ENCODE data around the gene ASXL1.

The ASXL1 gene

GRCh38 chr20:32442630-32443373 is 84.7 kb downstream of the ASXL1 start:
- DNase-seq (ENCODE audit: low spot score in 2 of 2) (no peak), ATAC-seq (replicated peaks; ENCODE audit: extremely low read depth, poor library complexity, severe bottlenecking) (no peak)
- peak overlapping the region; percentile 47 for H3K27ac Mint-ChIP-seq (ENCODE audit: low read depth)
- no peaks in the 10 kb centered on the region for H3K27me3 Mint-ChIP-seq
- peaks cover 41% of the 10 kb centered on the region for H3K36me3 Mint-ChIP-seq (ENCODE audit: insufficient read depth)
- no peak overlapping the region for H3K4me3 Mint-ChIP-seq
- H3K4me1 Mint-ChIP-seq: peaks cover 15% of the 10 kb centered on the region
- no peaks in the 10 kb centered on the region for H3K9me3 Mint-ChIP-seq

GRCh38 chr20:32443386-32443974 is 85.3 kb downstream of the ASXL1 start:
- Mint-ChIP-seq H3K9me3 (no peaks in the 10 kb centered on the region), H3K4me1 (peaks cover 15% of the 10 kb centered on the region), H3K27me3 (no peaks in the 10 kb centered on the region), H3K4me3 (no peak overlapping the region), H3K27ac (ENCODE audit: low read depth) (peak overlapping the region; percentile 47), H3K36me3 (ENCODE audit: insufficient read depth) (peaks cover 40% of the 10 kb centered on the region)
- no peak for ATAC-seq (replicated peaks; ENCODE audit: extremely low read depth, poor library complexity, severe bottlenecking)
- no peak for DNase-seq (ENCODE audit: low spot score in 2 of 2)

GRCh38 chr20:32444474-32445220 is 86.5 kb downstream of the ASXL1 start:
- Mint-ChIP-seq H3K4me3 (no peak overlapping the region), H3K9me3 (no peaks in the 10 kb centered on the region), H3K27ac (ENCODE audit: low read depth) (peak overlapping the region; percentile 39), H3K4me1 (peaks cover 21% of the 10 kb centered on the region), H3K27me3 (no peaks in the 10 kb centered on the region), H3K36me3 (ENCODE audit: insufficient read depth) (peaks cover 36% of the 10 kb centered on the region)
- ATAC-seq (replicated peaks; ENCODE audit: extremely low read depth, poor library complexity, severe bottlenecking) (no peak), DNase-seq (ENCODE audit: low spot score in 2 of 2) (no peak)

- H3K4me1 Mint-ChIP-seq: peaks cover 23% of the 10 kb centered on the region
- peaks cover 38% of the 10 kb centered on the region for H3K36me3 Mint-ChIP-seq (ENCODE audit: insufficient read depth)
- no peak for ATAC-seq (replicated peaks; ENCODE audit: extremely low read depth, poor library complexity, severe bottlenecking)
- H3K9me3 Mint-ChIP-seq: no peaks in the 10 kb centered on the region
- no peaks in the 10 kb centered on the region for H3K27me3 Mint-ChIP-seq
- H3K4me3 Mint-ChIP-seq: no peak overlapping the region
- H3K27ac Mint-ChIP-seq (ENCODE audit: low read depth): peak overlapping the region; percentile 39
- DNase-seq (ENCODE audit: low spot score in 2 of 2): no peak
These were observed 87.6 kb downstream of the ASXL1 start for GRCh38 chr20:32445539-32446273.

GRCh38 chr20:32446301-32447100 is 88.4 kb downstream of the ASXL1 start:
- Mint-ChIP-seq H3K9me3 (no peaks in the 10 kb centered on the region), H3K36me3 (ENCODE audit: insufficient read depth) (peaks cover 40% of the 10 kb centered on the region), H3K27me3 (no peaks in the 10 kb centered on the region), H3K4me3 (no peak overlapping the region), H3K4me1 (peaks cover 23% of the 10 kb centered on the region), H3K27ac (ENCODE audit: low read depth) (peak overlapping the region; percentile 41)
- ATAC-seq (replicated peaks; ENCODE audit: extremely low read depth, poor library complexity, severe bottlenecking) (no peak), DNase-seq (ENCODE audit: low spot score in 2 of 2) (no peak)

GRCh38 chr20:32447136-32448027 is 89.3 kb downstream of the ASXL1 start:
- H3K36me3 Mint-ChIP-seq (ENCODE audit: insufficient read depth): peaks cover 40% of the 10 kb centered on the region

GRCh38 chr20:32448306-32449056 is 90.3 kb downstream of the ASXL1 start:
- DNase-seq (ENCODE audit: low spot score in 2 of 2): no peak
- peaks cover 38% of the 10 kb centered on the region for H3K36me3 Mint-ChIP-seq (ENCODE audit: insufficient read depth)
- no peaks in the 10 kb centered on the region for H3K27me3 Mint-ChIP-seq
- no peak overlapping the region for H3K4me3 Mint-ChIP-seq
- H3K4me1 Mint-ChIP-seq: peaks cover 23% of the 10 kb centered on the region
- H3K27ac Mint-ChIP-seq (ENCODE audit: low read depth): no peak overlapping the region
- ATAC-seq (replicated peaks; ENCODE audit: extremely low read depth, poor library complexity, severe bottlenecking): no peak
- no peaks in the 10 kb centered on the region for H3K9me3 Mint-ChIP-seq

More at GRCh38 chr20:32447136-32448027, 89.3 kb downstream of the ASXL1 start:
- Mint-ChIP-seq H3K9me3 (no peaks in the 10 kb centered on the region), H3K27ac (ENCODE audit: low read depth) (peak overlapping the region; percentile 41), H3K4me1 (peaks cover 23% of the 10 kb centered on the region), H3K4me3 (no peak overlapping the region), H3K27me3 (no peaks in the 10 kb centered on the region)
- ATAC-seq (replicated peaks; ENCODE audit: extremely low read depth, poor library complexity, severe bottlenecking) (no peak), DNase-seq (ENCODE audit: low spot score in 2 of 2) (no peak)

GRCh38 chr20:32449057-32449889 is 91.1 kb downstream of the ASXL1 start:
- peaks cover 34% of the 10 kb centered on the region for H3K36me3 Mint-ChIP-seq (ENCODE audit: insufficient read depth)
- H3K4me1 Mint-ChIP-seq: peaks cover 23% of the 10 kb centered on the region
- peak overlapping the region; percentile 68 for H3K27ac Mint-ChIP-seq (ENCODE audit: low read depth)
- H3K27me3 Mint-ChIP-seq: no peaks in the 10 kb centered on the region
- H3K4me3 Mint-ChIP-seq: no peak overlapping the region
- H3K9me3 Mint-ChIP-seq: no peaks in the 10 kb centered on the region
- ATAC-seq (replicated peaks; ENCODE audit: extremely low read depth, poor library complexity, severe bottlenecking): no peak
- DNase-seq (ENCODE audit: low spot score in 2 of 2): no peak

GRCh38 chr20:32449890-32450401 is 91.8 kb downstream of the ASXL1 start:
- ATAC-seq (replicated peaks; ENCODE audit: extremely low read depth, poor library complexity, severe bottlenecking): no peak

GRCh38 chr20:32450484-32451061 is 92.4 kb downstream of the ASXL1 start:
- no peaks in the 10 kb centered on the region for H3K9me3 Mint-ChIP-seq
- ATAC-seq (replicated peaks; ENCODE audit: extremely low read depth, poor library complexity, severe bottlenecking) (no peak), DNase-seq (ENCODE audit: low spot score in 2 of 2) (no peak)
- H3K27ac Mint-ChIP-seq (ENCODE audit: low read depth): peak overlapping the region; percentile 68
- H3K4me1 Mint-ChIP-seq: peaks cover 17% of the 10 kb centered on the region
- no peak overlapping the region for H3K4me3 Mint-ChIP-seq
- peaks cover 37% of the 10 kb centered on the region for H3K36me3 Mint-ChIP-seq (ENCODE audit: insufficient read depth)
- H3K27me3 Mint-ChIP-seq: no peaks in the 10 kb centered on the region

More at GRCh38 chr20:32449890-32450401, 91.8 kb downstream of the ASXL1 start:
- Mint-ChIP-seq H3K36me3 (ENCODE audit: insufficient read depth) (peaks cover 37% of the 10 kb centered on the region), H3K4me1 (peaks cover 23% of the 10 kb centered on the region), H3K4me3 (no peak overlapping the region), H3K27ac (ENCODE audit: low read depth) (peak overlapping the region; percentile 68), H3K9me3 (no peaks in the 10 kb centered on the region), H3K27me3 (no peaks in the 10 kb centered on the region)
- no peak for DNase-seq (ENCODE audit: low spot score in 2 of 2)

Data from central memory CD8-positive, alpha-beta T cell (primary cell).